HG03139 (cell line): ENCODE data around the gene ZHX3.
"Not testable (repeated sequence)": the region's sequence is repeated elsewhere in the genome, so short reads cannot be mapped to it uniquely, and the experiment has no call there.

Experiments used
- ATAC-seq: cut with Tn5 transposase; IDR thresholded peaks from one replicate; pipeline ENCODE4 v1.9.1; 2021; ENCODE audit not compliant: unreplicated experiment

Gene ZHX3

DNA sequence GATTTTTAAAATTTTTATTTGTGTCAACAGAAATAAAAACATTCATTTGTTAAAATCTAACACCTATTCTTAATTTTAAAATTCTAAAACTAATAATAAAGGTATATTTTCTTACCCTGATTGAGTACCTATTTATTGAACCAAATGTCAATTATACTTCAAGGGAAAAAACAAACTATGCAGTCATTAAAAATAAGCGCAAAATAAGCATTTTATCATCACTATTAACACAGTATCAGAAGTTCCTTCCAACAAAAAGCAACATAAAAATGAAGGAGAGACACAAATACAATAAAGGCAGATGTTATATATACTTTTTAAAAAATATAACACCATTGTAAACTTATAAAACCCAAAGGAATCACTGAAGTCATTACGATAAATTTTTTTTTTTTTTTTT lies 52.7 kb downstream of the ZHX3 start:
- ATAC-seq = no peak

DNA sequence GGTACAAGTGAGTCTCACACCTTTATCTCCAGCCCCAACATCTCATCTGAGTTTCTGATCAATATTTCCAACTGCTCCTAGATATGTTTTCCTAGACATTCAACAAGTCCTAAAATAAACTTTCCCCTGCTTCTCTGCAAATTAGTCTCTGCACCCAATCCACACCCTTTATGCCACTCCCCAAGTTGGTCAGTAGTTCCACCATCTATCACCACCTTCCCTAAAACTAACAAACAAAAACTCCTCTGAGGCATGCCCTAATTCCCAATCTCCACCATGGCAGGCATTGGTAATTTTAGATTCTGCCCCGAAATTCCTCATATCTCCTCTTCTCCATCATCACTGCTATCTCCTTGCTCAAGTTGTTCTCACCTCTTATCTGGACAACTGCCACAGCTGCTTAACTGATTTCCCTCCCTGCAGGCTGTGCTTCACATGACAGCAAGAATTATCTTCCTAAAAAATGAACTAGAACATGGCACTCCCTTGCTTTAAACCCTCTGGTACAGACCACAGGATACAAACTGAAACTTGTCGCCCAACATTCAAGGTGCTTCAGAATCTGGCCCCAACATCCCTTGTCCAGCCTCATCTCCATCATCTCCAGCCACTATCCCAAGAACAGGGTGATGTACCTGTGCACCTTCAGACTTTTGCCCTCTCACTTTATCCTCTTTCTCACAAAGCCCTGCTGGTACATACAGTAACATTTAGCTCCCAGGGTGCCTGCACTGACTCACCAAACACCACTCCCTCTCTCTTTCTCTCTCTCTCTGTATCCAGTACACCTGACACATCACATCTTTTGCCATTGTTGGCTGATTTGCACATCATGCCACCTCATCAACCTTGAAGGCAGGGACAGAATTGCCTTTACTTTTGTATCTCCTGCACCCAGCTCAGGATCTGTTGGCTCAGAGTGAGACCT lies 55.5 kb downstream of the ZHX3 start:
- ATAC-seq = no peak

DNA sequence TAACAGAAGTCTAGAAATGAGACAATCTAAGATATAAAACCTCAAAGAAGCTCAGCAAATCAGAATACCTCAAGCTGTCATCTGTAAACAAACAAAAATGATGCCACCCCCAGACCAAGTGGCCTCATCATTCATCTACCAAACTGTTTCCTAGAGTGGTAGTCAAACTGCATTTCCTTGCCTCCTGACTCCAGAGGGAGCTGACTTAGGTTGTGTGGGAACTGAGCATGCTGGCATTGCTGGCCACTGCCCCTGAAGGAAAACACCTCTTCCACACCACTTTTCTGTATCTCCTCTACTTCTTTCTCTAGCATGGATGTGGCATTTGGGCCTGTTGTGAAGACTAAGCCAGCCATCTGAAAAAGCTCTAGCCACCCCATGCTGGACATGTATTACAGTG lies 56.3 kb downstream of the ZHX3 start:
- no peak for ATAC-seq

DNA sequence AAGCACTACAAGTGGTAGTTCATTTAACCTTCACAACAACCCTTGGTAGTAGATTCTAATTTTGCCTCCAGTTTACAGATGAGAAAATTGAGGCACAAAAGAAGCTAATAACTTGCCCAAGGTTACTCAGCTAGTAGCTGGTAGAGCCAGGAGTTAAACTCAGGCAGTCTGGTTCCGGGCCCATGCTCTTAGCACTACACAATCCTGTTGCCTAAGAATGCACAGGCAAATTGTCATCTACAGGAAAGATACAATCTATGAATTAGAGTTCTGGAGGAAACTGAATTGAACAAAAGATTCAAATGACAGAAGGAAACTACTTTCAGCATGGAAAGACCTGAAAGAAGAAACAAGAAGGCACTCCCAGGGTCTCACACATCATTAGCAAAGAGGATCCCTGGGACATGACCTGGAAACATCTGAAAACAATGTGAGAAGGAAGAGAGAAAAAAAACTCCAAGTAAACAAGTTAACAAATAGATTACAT lies 56.8 kb downstream of the ZHX3 start:
- ATAC-seq = no peak

DNA sequence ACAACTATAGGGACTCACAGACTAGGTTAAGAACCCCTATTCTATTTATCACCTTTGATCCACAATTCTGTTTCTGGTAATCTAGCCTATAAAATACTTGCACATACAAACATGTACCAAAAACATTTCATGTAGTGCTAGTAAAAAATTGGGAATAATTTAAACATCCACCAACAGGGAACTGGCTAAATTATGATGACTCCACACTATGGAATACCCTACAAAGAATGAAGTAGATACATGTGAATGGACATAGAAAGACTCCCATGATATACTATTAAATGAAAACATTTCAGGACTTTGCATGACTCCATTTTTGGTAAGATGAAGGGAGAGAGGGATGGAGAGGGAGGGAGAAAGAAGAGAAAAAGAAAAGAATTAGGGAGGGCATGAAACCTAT lies 58.2 kb downstream of the ZHX3 start:
- no peak for ATAC-seq

DNA sequence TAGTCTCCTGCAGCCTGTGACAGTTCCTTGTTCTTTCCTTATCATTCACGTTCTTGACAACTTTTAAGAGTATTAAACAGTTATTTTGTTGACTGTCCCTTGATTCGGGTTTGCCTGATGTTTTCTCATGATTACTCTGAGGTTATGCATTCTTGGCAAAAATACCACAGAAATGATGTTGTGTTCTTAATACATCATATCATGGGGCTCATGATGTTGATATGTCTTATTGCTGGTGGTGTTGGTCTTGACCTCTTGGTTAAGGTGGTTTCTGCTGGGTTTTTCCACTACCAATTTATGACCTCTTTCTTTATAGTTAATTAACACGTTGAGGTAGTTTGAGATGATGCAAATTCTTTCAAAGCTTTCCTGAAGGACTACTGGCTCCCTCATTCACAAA lies 59.1 kb downstream of the ZHX3 start:
- ATAC-seq = no peak

DNA sequence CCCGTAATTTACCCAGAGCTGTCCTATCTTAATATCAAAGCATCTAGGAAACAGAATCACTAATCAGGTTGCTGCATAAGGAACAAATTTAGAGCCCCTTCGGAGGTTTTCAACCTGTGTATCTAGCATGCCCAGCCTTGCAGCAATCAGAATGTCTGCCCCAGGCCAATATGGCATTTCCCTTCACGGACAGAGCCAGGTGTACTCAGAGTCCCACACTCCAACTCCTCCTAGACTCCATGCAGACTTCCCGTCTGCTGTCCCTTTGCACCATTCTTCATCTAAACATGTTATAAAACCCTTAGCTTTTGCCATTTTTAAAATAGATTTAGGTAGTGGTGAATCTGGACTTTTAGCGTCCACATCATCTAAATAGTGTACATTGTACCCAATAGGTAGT lies 61.0 kb downstream of the ZHX3 start:
- no peak for ATAC-seq

DNA sequence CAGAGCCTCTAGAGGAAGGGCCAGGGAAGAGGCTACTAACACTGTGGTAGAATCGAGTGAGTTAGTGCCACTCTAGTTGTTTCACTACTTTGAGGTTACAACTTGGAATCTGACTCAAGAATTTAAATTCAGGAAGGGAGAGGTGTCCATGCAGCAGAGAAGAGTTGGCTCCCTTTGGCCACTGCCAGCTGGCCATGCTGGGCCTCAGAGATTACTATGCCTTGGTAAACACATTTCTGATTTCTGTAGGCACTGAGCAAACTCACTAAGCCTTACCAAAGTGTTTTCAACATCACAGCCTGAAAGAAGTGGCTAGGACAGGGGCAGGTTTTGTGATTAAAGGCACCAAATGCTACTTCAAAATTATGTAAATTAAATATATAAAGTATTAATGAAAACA lies 61.9 kb downstream of the ZHX3 start:
- no peak for ATAC-seq

DNA sequence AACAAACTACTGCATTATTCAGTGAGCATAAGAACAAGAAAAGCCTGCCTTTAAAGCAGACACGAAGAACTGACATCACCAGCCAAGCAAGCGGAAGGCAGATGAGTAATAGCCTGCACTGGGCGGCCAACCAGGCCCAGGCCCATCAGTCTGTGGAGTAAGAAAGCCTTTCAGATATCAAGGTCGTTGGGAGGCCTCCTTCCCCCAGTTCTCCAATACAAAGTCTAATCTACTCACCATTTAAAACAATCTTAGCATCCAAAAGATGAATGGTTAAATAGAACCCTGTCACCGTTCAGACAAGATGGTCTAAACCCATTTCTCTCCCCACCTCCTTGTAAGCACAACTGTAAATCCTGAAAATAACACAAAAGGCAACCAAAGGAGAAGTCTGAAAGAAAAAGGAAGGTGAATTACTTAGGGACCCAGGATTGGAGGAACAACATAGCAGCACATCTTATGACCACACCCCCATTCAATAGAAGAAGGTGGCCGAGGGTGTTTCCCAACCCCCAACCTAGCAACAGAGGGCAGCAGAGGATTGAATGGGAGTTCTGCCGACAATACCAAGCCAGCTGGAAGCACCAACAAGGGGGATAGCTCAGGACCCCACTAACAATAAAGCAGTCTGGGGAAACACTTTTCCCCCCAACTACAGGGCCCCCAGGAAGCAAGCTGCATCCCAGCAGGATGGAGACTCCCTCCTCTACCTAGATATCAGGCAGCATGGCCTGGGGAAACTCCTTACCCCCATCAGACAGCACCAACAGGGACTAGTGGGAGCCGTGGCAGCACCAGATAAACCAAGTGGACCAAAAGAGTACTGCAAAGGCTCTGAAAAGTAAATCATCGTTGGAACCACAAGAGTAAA lies 67.9 kb downstream of the ZHX3 start:
- ATAC-seq = no peak

DNA sequence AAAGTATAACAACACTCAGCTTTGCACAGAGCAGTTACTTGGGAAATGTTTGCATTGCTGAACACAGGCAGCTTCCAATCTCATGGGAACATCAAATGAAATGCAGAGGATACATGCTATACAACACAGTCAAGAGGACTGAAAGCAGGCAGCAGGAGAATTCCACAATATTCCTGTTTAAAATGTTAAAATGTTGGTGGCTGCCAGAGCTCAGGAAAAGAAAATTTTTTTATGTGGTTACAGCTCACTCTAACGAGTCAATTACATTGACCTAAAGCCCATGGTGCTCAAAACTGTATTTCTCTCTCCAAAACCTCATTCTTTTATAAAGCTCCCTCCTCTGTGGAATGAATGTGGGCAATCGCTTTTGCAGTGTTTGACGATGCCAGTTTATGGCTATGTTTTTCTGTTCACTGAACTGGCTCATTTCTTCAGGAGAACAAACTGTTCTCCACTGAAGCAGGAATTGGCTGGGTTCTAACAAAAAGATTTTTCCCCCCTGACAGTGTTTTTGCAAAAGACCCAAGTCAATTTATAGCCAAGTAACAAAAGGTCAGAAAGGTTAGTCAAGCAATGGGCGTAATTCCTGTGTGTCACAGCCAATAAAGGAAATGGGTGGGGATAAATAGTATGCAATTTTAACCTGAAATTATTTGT lies 69.0 kb downstream of the ZHX3 start:
- ATAC-seq = no peak

DNA sequence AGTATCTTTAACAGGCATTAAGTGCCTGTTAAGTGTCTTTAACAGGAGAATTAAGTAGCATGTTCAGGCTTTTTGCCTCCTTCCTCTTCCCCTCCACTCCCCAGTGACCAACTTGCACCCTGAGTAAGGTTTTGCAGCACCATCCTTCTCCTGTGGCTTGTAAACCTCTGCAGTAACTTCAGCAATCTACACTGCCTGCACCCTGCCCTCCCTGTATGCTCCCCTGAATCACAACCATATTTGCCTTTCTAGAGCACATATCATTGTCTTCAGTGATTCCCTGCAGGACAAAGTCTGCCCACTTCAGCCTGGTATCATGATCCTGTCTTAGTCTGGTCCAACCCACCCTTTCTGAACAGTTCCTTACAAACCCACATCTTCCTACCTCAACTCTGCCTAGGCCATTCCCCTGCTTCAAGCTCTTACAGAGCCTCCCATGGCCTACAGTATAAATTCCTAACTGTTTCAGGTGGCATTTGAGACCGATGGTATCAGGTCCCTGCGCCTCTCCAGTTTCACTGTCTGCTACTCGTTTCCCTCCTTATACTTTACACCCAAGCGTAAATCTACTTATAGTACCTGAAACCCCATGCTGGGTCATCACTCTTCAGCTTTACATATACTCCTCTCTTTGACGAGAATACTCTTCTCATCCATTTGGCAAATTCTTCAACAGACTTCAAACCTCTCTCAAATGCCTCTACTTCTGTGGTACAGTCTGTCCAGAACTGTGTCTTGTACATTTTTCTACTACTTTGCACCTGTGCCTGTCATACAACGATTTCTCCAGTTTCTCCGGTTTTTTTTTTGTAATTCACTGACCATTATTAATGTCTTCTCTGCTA lies 69.8 kb downstream of the ZHX3 start:
- no peak for ATAC-seq

DNA sequence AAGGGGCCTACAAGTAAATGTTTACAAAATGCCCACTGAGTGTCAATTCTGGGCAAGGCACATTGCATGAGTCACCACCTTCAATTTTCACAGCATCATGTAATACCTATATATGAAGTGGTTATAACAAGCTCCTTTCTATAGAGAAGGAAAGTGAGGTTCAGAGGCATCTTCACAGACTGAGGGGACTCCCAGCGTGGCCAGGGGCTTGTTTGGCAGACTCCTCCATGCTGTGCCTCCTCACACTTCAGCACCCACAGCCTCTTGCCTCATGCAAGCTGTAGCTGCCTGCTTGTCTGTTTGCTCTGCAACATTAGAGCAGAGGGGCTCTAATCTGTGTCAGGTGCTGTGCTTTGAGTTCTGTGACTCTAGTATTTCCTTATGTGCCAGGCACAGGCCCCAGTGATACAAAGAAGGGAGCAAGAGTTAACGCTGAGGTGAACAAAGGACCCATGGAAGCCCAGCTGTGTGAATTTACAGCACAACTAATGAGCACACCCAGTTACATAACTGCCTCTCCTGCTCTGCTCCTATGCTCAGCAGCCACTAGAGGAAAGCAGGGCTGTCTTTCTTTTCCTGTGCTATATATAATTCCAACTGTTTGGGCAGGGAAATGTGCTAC lies 72.3 kb downstream of the ZHX3 start:
- no peak for ATAC-seq

DNA sequence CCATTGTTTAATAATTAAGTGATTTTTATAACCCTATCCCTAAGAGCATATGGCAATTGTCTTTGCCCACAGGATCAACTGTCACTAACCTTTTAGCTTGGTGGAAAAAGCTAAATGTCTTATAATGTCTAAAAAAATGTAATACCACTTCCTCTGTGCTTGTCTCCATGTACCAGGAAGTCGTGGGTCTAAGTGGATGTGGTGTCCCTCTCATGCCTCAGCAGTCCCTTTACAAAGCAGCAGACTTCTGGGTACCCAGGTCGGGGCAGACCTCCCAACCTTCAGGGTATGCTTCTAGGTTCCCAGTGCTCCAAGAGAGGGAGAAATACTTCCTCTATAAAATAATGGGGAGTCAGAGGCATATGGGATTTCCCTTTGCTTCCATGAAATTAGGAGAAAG lies 74.7 kb downstream of the ZHX3 start:
- no peak for ATAC-seq

DNA sequence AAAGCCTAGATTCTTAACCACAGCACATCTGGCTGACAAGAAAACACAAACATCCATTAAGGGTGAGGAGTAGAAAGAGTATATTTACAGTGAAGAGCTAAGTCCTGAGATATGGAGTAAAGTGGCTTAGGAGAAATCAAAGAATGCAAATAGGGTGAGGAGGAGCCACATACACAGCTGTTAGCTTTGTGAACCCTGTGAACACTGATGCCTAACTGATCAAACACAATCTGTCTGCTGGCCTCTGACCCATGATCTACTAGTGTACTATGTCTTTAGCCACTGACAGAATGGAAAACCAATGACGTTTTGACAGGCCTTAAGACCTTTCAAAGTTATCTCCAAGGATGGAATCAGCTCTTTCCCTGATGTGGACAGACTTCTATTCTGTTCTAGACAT lies 75.2 kb downstream of the ZHX3 start:
- no peak for ATAC-seq

DNA sequence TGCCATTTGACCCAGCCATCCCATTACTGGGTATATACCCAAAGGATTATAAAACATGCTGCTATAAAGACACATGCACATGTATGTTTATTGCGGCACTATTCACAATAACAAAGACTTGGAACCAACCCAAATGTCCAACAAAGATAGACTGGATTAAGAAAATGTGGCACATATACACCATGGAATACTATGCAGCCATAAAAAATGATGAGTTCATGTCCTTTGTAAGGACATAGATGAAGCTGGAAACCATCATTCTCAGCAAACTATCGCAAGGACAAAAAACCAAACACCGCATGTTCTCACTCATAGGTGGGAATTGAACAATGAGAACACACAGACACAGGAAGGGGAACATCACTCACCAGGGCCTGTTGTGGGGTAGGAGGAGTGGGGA lies 80.3 kb downstream of the ZHX3 start:
- ATAC-seq = not testable (repeated sequence)

DNA sequence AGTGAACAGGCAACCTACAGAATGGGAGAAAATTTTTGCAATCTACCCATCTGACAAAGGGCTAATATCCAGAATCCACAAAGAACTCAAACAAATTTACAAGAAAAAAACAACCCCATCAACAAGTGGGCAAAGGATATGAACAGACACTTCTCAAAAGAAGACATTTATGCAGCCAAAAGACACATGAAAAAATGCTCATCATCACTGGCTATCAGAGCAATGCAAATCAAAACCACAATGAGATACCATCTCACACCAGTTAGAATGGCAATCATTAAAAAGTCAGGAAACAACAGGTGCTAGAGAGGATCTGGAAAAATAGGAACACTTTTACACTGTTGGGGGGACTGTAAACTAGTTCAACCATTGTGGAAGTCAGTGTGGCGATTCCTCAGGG lies 80.7 kb downstream of the ZHX3 start:
- ATAC-seq = not testable (repeated sequence)

DNA sequence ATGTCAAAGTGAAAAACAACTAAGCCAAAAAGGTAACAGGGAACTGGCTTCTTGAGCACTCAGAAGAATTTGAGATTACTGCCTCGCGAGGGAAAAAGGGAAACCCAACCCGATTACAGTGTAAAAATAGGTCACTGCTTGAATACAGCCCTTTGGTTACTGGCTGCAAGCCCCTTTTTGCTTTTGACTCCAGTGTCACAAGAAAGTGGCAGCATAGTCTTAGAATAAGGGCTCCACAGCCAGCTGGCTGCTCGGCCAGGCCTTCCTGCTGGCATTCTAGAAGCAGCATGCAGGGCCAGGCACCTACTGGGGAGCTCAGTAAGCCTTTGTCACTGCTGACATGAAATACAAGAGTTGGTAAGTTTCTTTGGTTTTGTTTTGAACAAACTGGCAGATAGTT lies 83.0 kb downstream of the ZHX3 start:
- no peak for ATAC-seq

DNA sequence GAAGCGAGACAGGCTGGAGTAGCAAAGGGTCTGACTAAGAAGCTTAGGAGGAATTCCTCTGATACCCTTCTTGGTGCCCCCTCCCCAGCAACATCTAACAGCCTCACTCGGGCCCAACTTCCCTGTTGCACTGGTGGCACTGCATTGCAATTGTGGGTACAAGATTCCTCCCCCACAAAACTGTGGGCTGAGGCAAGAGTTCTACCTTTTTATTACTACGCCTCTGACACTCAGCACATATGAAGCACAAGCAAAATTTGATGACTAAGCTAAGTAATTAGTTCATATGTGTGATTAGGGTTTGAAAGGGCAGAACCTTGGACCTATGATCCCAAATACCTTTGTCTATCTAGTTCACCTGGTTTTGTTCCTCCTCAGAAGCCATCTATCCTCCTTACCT lies 83.5 kb downstream of the ZHX3 start:
- no peak for ATAC-seq

DNA sequence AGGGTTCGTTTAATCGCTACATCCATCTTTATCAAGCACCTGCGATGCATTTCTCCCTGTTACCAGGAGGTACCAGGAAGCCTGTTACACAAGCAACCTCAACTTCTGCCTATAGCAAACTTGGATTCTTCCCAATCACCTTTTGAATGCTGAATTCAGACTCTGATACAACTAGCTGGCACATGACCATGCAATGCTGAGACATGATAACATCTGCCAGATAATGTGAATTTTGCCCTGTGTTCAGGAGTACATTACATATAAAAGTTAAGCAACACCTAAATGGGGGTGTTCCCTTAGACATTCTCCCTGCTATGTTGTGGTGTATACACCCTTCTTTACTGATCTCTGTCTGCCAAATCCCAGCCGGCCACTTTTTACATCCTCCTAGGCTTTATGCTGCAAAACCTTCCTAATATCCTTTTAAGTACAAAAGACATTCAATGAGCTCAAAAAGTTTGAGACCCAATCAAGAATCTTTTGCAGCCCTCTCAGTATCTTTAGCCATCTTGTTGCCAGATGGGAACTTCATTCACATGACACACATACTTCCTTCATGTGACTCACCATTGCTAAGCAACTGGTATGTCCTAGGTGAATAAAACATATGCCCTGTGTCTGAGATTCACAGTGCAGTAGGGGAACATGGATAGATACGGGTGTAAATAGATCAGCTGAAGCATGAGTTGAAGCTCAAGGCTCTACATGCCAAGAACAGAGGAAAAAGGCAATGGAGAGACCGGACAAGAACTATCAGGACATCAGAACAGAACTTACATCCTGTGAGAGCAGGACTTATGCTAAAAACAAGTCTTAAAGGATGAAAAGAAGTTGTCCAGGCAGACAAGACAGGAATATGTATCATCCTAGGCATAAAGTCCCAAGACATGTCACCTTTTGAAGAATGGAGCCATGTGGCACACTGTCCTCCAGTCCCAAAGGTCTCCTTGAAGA lies 84.3 kb downstream of the ZHX3 start:
- no peak for ATAC-seq
